Brain pericyte (primary cell): Measurements from ENCODE around the gene SLC25A25.
"Not testable (repeated sequence)": the region's sequence is repeated elsewhere in the genome, so short reads cannot be mapped to it uniquely, and the experiment has no call there.

Experiments used
- DNase-seq: peaks from one replicate; pipeline ENCODE4 v3.0.0-alpha.2; 2012; ENCODE audit warnings: low read depth, low spot score

The SLC25A25 gene

GRCh38 chr9:128051932-128052709, 15.9 kb upstream of the SLC25A25 start:
- DNase-seq: no peak

GRCh38 chr9:128053560-128053959, 14.5 kb upstream of the SLC25A25 start:
- no peak for DNase-seq

- no peak for DNase-seq
Measured at GRCh38 chr9:128054087-128054486, 13.9 kb upstream of the SLC25A25 start.

- no peak for DNase-seq
Measured at GRCh38 chr9:128055344-128056040, 12.5 kb upstream of the SLC25A25 start.

GRCh38 chr9:128056086-128056485, 11.9 kb upstream of the SLC25A25 start:
- DNase-seq: no peak

- DNase-seq: no peak
Measured at GRCh38 chr9:128056887-128057723, 10.9 kb upstream of the SLC25A25 start.

- no peak for DNase-seq
Measured at GRCh38 chr9:128057724-128058409, 10.2 kb upstream of the SLC25A25 start.

- DNase-seq: no peak
Measured at GRCh38 chr9:128059365-128059983, 8.6 kb upstream of the SLC25A25 start.

- DNase-seq: no peak
Measured at GRCh38 chr9:128061275-128061960, 6.6 kb upstream of the SLC25A25 start.

- DNase-seq: no peak
Measured at GRCh38 chr9:128062279-128062678, 5.8 kb upstream of the SLC25A25 start.

GRCh38 chr9:128062846-128063831, 4.9 kb upstream of the SLC25A25 start:
- DNase-seq: no peak

- no peak for DNase-seq
Measured at GRCh38 chr9:128065907-128066712, 1.9 kb upstream of the SLC25A25 start.

GRCh38 chr9:128066713-128067644, 1.1 kb upstream of the SLC25A25 start, which contains the start of gene NAIF1:
Gene NAIF1, minus strand, starts transcription at chr9:128067320. Its CDS starts 219 bp downstream, at chr9:128067101.
- peak; percentile 98 for DNase-seq

- DNase-seq: no peak
Measured at GRCh38 chr9:128068386-128069205, 564 bp downstream of the SLC25A25 start.

- DNase-seq: no peak
Measured at GRCh38 chr9:128070874-128071273, 2.8 kb downstream of the SLC25A25 start.

GRCh38 chr9:128071475-128071874, 3.4 kb downstream of the SLC25A25 start:
- not testable (repeated sequence) for DNase-seq
